Endodermal cell (in vitro differentiated cells): ENCODE data around the gene TXNIP. TPM values are rescaled to one million over a fixed set of nuclear protein-coding genes. Genes with fewer than 3 reads are reported as not detected.

Source experiments
- DNase-seq: peaks from one replicate; pipeline ENCODE4 v3.0.0-alpha.2; 2017
- H3K27ac ChIP-seq: 2 replicates; pipeline ENCODE4 v1.5.1; 2013; ENCODE audit warnings: mild to moderate bottlenecking, low read depth, low read length, moderate library complexity
- H3K27me3 ChIP-seq: 2 replicates; pipeline ENCODE4 v1.6.1; 2013; ENCODE audit warnings: mild to moderate bottlenecking, low read length, moderate library complexity; ENCODE audit not compliant: insufficient read depth, control insufficient read depth, poor library complexity, severe bottlenecking
- H3K36me3 ChIP-seq: 2 replicates; pipeline ENCODE4 v1.7.0; 2013; ENCODE audit warnings: mild to moderate bottlenecking, low read length, moderate library complexity; ENCODE audit not compliant: control insufficient read depth, insufficient read depth
- H3K4me1 ChIP-seq: one replicate; pipeline ENCODE4 v1.7.0; 2013; ENCODE audit warnings: low read length; ENCODE audit not compliant: control insufficient read depth, insufficient read depth
- H3K4me3 ChIP-seq: 2 replicates; pipeline ENCODE4 v1.5.1; 2013; ENCODE audit warnings: mild to moderate bottlenecking, low read length, moderate library complexity
- H3K9ac ChIP-seq: 2 replicates; pipeline ENCODE4 v1.6.1; 2013; ENCODE audit warnings: mild to moderate bottlenecking, low read length, moderate library complexity; ENCODE audit not compliant: poor library complexity, severe bottlenecking; ENCODE audit errors: extremely low read depth
- H3K9me3 ChIP-seq: 2 replicates; pipeline ENCODE4 v1.6.1; 2013; ENCODE audit warnings: mild to moderate bottlenecking, low read length, moderate library complexity; ENCODE audit not compliant: control insufficient read depth
- H3K27ac Mint-ChIP-seq: 2 replicates; pipeline ENCODE4 v1.8.0; 2020; ENCODE audit warnings: mixed read lengths
- H3K27me3 Mint-ChIP-seq: 2 replicates; pipeline ENCODE4 v1.8.0; 2021; ENCODE audit warnings: mild to moderate bottlenecking, mixed read lengths; ENCODE audit not compliant: insufficient read depth
- H3K36me3 Mint-ChIP-seq: 2 replicates; pipeline ENCODE4 v1.8.0; 2020; ENCODE audit warnings: low read depth, mixed read lengths
- H3K4me1 Mint-ChIP-seq: 2 replicates; pipeline ENCODE4 v1.8.0; 2020; ENCODE audit warnings: mixed read lengths
- H3K4me3 Mint-ChIP-seq: 2 replicates; pipeline ENCODE4 v1.8.0; 2020; ENCODE audit warnings: mild to moderate bottlenecking, moderate library complexity, mixed read lengths
- H3K9me3 Mint-ChIP-seq: 2 replicates; pipeline ENCODE4 v1.8.0; 2020; ENCODE audit warnings: mild to moderate bottlenecking, mixed read lengths
- CTCF ChIP-seq: fragments of 200-600 bp; sonication (generic); conservative IDR thresholded peaks from 2 replicates; pipeline ENCODE4 v1.5.0; 2021; ENCODE audit warnings: antibody characterized with exemption, mild to moderate bottlenecking
- WGBS, 2 experiments: methylation state at CpG; one replicate each; pipeline versions ENCODE4 v1.1.5 to v1.1.7; 2013; ENCODE audit warnings: missing lambda C conversion rate in 2 of 2, mixed read lengths in 1 of 2; ENCODE audit not compliant: insufficient coverage in 1 of 2, insufficient read length in 1 of 2; 5-methylcytosine and 5-hydroxymethylcytosine counted together
- total RNA-seq, 2 donors: library from RNA; stranded (reverse); fragmentation: NEBNext Ultra II Directional in 1 of 2; extraction: Animal tissue kit (Norgen Biotek cat#: 25700) in 1 of 2; gene quantifications; 2 replicates in 1 of 2; 3 replicates in 1 of 2; pipeline ENCODE4 v1.2.1, GENCODE V29; 2021

TXNIP gene
- total RNA-seq, 2 donors from 2014 or later, result 9.9 to 12.2 TPM

- TF ChIP-seq CTCF, result no peak
- Mint-ChIP-seq H3K9me3 (peaks cover 1% of the 10 kb centered on the region), H3K27ac (peak overlapping the region; percentile 89), H3K4me1 (peaks cover 38% of the 10 kb centered on the region), H3K27me3 (peaks cover 66% of the 10 kb centered on the region), H3K4me3 (peak overlapping the region; percentile 81), H3K36me3 (no peaks in the 10 kb centered on the region)
- no peaks in the 10 kb centered on the region for H3K36me3 ChIP-seq
- peaks cover 37% of the 10 kb centered on the region for H3K27me3 ChIP-seq
- H3K27ac ChIP-seq, result no peak overlapping the region
- H3K9me3 ChIP-seq, result no peaks in the 10 kb centered on the region
- peaks cover 6% of the 10 kb centered on the region for H3K4me1 ChIP-seq
- WGBS, 2 experiments, result 1 to 3% methylated on average over 7 to 22 of the region's 22 CpGs
- DNase-seq, result no peak
- no peak overlapping the region for H3K9ac ChIP-seq
- peak overlapping the region; percentile 86 for H3K4me3 ChIP-seq
Measured at GRCh38 chr1:145961109-145961424, 35.3 kb downstream of the TXNIP start.

- TF ChIP-seq CTCF, result peak; percentile 50
- peak overlapping the region; percentile 89 for H3K27ac Mint-ChIP-seq
- Histone ChIP-seq H3K9ac (peak overlapping the region; percentile 23), H3K27ac (no peak overlapping the region), H3K4me1 (peaks cover 6% of the 10 kb centered on the region), H3K9me3 (no peaks in the 10 kb centered on the region), H3K4me3 (peak overlapping the region; percentile 86), H3K36me3 (no peaks in the 10 kb centered on the region), H3K27me3 (peaks cover 37% of the 10 kb centered on the region)
- H3K4me1 Mint-ChIP-seq, result peaks cover 43% of the 10 kb centered on the region
- no peaks in the 10 kb centered on the region for H3K36me3 Mint-ChIP-seq
- no peaks in the 10 kb centered on the region for H3K9me3 Mint-ChIP-seq
- H3K4me3 Mint-ChIP-seq, result peak overlapping the region; percentile 81
- 0 to 1% methylated on average over 12 to 44 of the region's 44 CpGs for WGBS, 2 experiments
- H3K27me3 Mint-ChIP-seq, result peaks cover 71% of the 10 kb centered on the region
- DNase-seq, result peak; percentile 94
Measured at GRCh38 chr1:145960468-145961108, 35.8 kb downstream of the TXNIP start.

GRCh38 chr1:145959957-145960467, 36.4 kb downstream of the TXNIP start:
- Mint-ChIP-seq H3K27ac (no peak overlapping the region), H3K27me3 (peaks cover 72% of the 10 kb centered on the region), H3K4me3 (peak overlapping the region; percentile 81), H3K36me3 (no peaks in the 10 kb centered on the region), H3K4me1 (peaks cover 48% of the 10 kb centered on the region), H3K9me3 (no peaks in the 10 kb centered on the region)
- Histone ChIP-seq H3K4me1 (peaks cover 6% of the 10 kb centered on the region), H3K27ac (no peak overlapping the region), H3K4me3 (peak overlapping the region; percentile 86), H3K27me3 (peaks cover 37% of the 10 kb centered on the region), H3K9ac (no peak overlapping the region), H3K9me3 (no peaks in the 10 kb centered on the region), H3K36me3 (no peaks in the 10 kb centered on the region)
- 17% methylated on average over 12 of the region's 12 CpGs; no CpG with 5 or more reads in 1 of the 2 experiments for WGBS, 2 experiments
- no peak for TF ChIP-seq CTCF
- no peak for DNase-seq
